ENCODE data around the gene EIPR1. TPM values are rescaled to one million over a fixed set of nuclear protein-coding genes. Genes with fewer than 3 reads are reported as not detected.

Gene EIPR1
- total and polyA plus RNA-seq, 10 of the 15 experiments (the other 5 are each of a cell fraction or from before 2014, with no cell fraction given) = 23.6 to 61.2 (median 42.2) TPM

DNA sequence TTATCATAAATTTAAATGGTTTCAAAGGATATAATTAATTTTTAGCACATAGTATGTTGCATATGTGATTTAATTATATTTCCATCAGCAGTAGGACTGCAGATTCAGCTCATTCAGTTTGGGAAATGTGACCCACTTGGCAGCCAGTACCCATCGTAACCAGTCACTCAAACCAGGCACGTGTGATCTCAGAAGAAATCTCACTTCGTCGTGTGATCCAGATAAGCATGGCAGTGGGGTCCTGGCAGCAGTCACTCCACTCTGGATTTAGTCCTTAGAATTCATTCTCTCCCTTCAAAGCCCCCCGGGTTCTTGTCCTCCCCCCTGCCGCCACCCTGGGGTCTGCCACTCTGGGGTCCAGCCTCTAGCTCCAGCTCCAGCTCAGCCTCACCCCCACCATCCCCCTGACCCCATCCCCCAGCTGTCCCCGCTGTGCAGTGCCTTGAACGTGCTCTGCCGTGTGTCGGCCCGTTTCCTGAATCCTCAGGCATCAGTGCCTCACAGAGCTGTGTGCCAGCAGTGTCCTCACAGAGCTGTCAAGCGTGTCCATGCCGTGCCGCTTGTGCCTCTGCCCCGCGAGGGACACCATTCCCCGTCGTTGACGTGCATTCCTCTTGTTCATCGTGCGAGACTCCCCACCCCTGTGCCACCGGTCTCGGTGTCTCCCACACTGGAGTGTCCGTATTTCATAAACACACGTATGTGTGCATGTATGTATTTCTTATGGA, 36.7 kb upstream of the EIPR1 start:
- Histone ChIP-seq H3K4me1 (ENCODE audit: control insufficient read depth, insufficient read depth, low read length) (no peaks in the 10 kb centered on the region), H3K79me2 (ENCODE audit: control insufficient read depth, insufficient read depth, low read length) (no peaks in the 10 kb centered on the region), H3K9ac (ENCODE audit: control insufficient read depth, insufficient read depth, low read length) (no peak overlapping the region), H3K4me3 (no peak overlapping the region), H3K27me3 (replicated peaks in 1 of 2; ENCODE audit: control insufficient read depth in 2 of 2, insufficient read depth in 2 of 2, low read length in 1 of 2) (no peaks in the 10 kb centered on the region), H3K9me3 (replicated peaks; ENCODE audit: control insufficient read depth, insufficient read depth, low read length) (no peaks in the 10 kb centered on the region), H3K27ac (ENCODE audit: control insufficient read depth, insufficient read depth) (no peak overlapping the region), H4K20me1 (ENCODE audit: control insufficient read depth, insufficient read depth) (no peaks in the 10 kb centered on the region), H3K36me3 (ENCODE audit: control insufficient read depth in 2 of 2, insufficient read depth in 2 of 2, low read length in 1 of 2) (peaks cover 4 to 6% of the 10 kb centered on the region in 2 experiments; a peak in 3 of 4 replicates), H3K4me2 (ENCODE audit: control insufficient read depth, insufficient read depth) (no peak overlapping the region), H2AFZ (ENCODE audit: control insufficient read depth, low read depth, low read length) (no peak overlapping the region)
- no peak for ATAC-seq
- no peak for FAIRE-seq
- no TSS peak for BruUV-seq (replicated peaks)
- no peak for DNase-seq (ENCODE audit: low read depth, low spot score)
- ChIA-PET CTCF (interaction anchor here (1.3 to 2.5 kb wide), 2 partner anchors 9 kb away, joined by 3 to 16 read pairs; no protein-coding TSS in a partner anchor), POLR2A (interaction anchor here (0.8 kb wide), 1 partner anchor 8 kb away, joined by 3 read pairs; no protein-coding TSS in a partner anchor), SMC1A (ENCODE audit: uncharacterized antibody, unreplicated experiment) (no interaction called here), RAD21 (ENCODE audit: unreplicated experiment) (no interaction called here)
- in situ Hi-C loops (cut with MboI) = no loop called here
- 90% methylated on average over 23 of the region's 25 CpGs for WGBS (ENCODE audit: insufficient coverage, insufficient replicate concordance, low lambda C conversion rate, missing lambda C conversion rate)
- intact Hi-C loops (cut with micrococcal nuclease; ENCODE audit: unreplicated experiment) = no loop called here
- TF ChIP-seq MYB (IDR thresholded peaks at IDR 0.05; ENCODE audit: borderline replicate concordance, low read depth, low read length) (no peak), PKNOX1 (IDR thresholded peaks at IDR 0.05) (no peak), KAT2A (conservative IDR thresholded peaks at IDR 0.05; ENCODE audit: control insufficient read depth, low read depth, low read length) (no peak), RFX5 (IDR thresholded peaks at IDR 0.05; ENCODE audit: low read depth, low read length) (no peak), DPF2 (IDR thresholded peaks at IDR 0.05) (no peak), RCOR1 (conservative IDR thresholded peaks at IDR 0.05; ENCODE audit: low read depth, low read length) (no peak), IKZF2 (IDR thresholded peaks at IDR 0.05) (no peak), E2F8 (IDR thresholded peaks at IDR 0.05; ENCODE audit: low read depth, partially characterized antibody) (no peak), YBX1 (IDR thresholded peaks at IDR 0.05) (no peak), KDM1A (IDR thresholded peaks at IDR 0.05; ENCODE audit: borderline replicate concordance) (no peak)
